Activated T-helper 17 cell treated with anti-CD3 and anti-CD28 coated beads, Interleukin-2, amount 50 U/mL, for 72 hours (primary cell): Measurements from ENCODE around the gene MTHFR. TPM values are rescaled to one million over a fixed set of nuclear protein-coding genes. Genes with fewer than 3 reads are reported as not detected.

Experiments used
- ATAC-seq: fragments of 150-1000 bp; cut with Tn5 transposase; replicated peaks from 2 replicates; pipeline ENCODE4 v1.10.0; 2021; ENCODE audit warnings: mild to moderate bottlenecking, moderate library complexity
- H3K27ac Mint-ChIP-seq: one replicate; pipeline ENCODE4 v1.8.0; 2022; ENCODE audit warnings: mixed read lengths
- H3K27me3 Mint-ChIP-seq: one replicate; pipeline ENCODE4 v1.8.0; 2022; ENCODE audit warnings: mixed read lengths
- H3K36me3 Mint-ChIP-seq: one replicate; pipeline ENCODE4 v1.8.0; 2022; ENCODE audit warnings: low read depth, mild to moderate bottlenecking, mixed read lengths
- H3K4me1 Mint-ChIP-seq: one replicate; pipeline ENCODE4 v1.8.0; 2022; ENCODE audit warnings: mixed read lengths
- H3K4me3 Mint-ChIP-seq: one replicate; pipeline ENCODE4 v1.8.0; 2022; ENCODE audit warnings: mild to moderate bottlenecking, mixed read lengths
- H3K9me3 Mint-ChIP-seq: one replicate; pipeline ENCODE4 v1.8.0; 2022; ENCODE audit warnings: mixed read lengths
- total RNA-seq, 2 donors: library from RNA; stranded (reverse); gene quantifications; one replicate each; pipeline ENCODE4 v1.2.3, GENCODE V29; 2022

Gene MTHFR
- 10 to 100 TPM; 13.3 to 16.2 TPM for total RNA-seq

GRCh38 chr1:11805422-11806306 is at the start of gene MTHFR, which contains the start of gene CLCN6:
TSS of gene MTHFR (minus strand) at chr1:11805964. CDS start at chr1:11803116, 2,848 bp downstream.
TSS of gene CLCN6 (plus strand) at chr1:11806191. CDS start at chr1:11806263, 72 bp downstream.
- Mint-ChIP-seq H3K4me1 (peaks cover 21% of the 10 kb centered on the region), H3K4me3 (peak within 1 kb of the TSS; percentile 90), H3K27ac (peak within 1 kb of the TSS; percentile 92), H3K9me3 (no peaks in the 10 kb centered on the region), H3K27me3 (no peaks in the 10 kb centered on the region), H3K36me3 (peaks cover 66% of the 10 kb centered on the region)
- ATAC-seq: peak; percentile 91

GRCh38 chr1:11855430-11855829 is 49.7 kb upstream of the MTHFR start:
- Mint-ChIP-seq H3K27me3 (peaks cover 39% of the 10 kb centered on the region), H3K36me3 (no peaks in the 10 kb centered on the region), H3K4me1 (no peaks in the 10 kb centered on the region), H3K27ac (no peak overlapping the region), H3K4me3 (no peak overlapping the region), H3K9me3 (no peaks in the 10 kb centered on the region)
- ATAC-seq: peak; percentile 59

- no peak overlapping the region for H3K4me3 Mint-ChIP-seq
- no peaks in the 10 kb centered on the region for H3K36me3 Mint-ChIP-seq
- peaks cover 34% of the 10 kb centered on the region for H3K27me3 Mint-ChIP-seq
- H3K4me1 Mint-ChIP-seq: no peaks in the 10 kb centered on the region
- H3K9me3 Mint-ChIP-seq: no peaks in the 10 kb centered on the region
- no peak overlapping the region for H3K27ac Mint-ChIP-seq
- ATAC-seq: no peak
These were observed 48.8 kb upstream of the MTHFR start for GRCh38 chr1:11854519-11854918.

GRCh38 chr1:11851180-11851579 is 45.4 kb upstream of the MTHFR start:
- H3K27ac Mint-ChIP-seq: no peak overlapping the region
- H3K4me1 Mint-ChIP-seq: no peaks in the 10 kb centered on the region
- H3K9me3 Mint-ChIP-seq: no peaks in the 10 kb centered on the region
- no peak for ATAC-seq
- no peak overlapping the region for H3K4me3 Mint-ChIP-seq
- no peaks in the 10 kb centered on the region for H3K36me3 Mint-ChIP-seq
- peaks cover 23% of the 10 kb centered on the region for H3K27me3 Mint-ChIP-seq

GRCh38 chr1:11850156-11850555 is 44.4 kb upstream of the MTHFR start:
- Mint-ChIP-seq H3K4me3 (no peak overlapping the region), H3K36me3 (no peaks in the 10 kb centered on the region), H3K4me1 (no peaks in the 10 kb centered on the region), H3K27me3 (peaks cover 23% of the 10 kb centered on the region), H3K9me3 (no peaks in the 10 kb centered on the region), H3K27ac (no peak overlapping the region)
- ATAC-seq: no peak

GRCh38 chr1:11848373-11848700 is 42.6 kb upstream of the MTHFR start:
- ATAC-seq: no peak
- H3K27me3 Mint-ChIP-seq: peaks cover 17% of the 10 kb centered on the region

GRCh38 chr1:11847667-11848372 is 42.1 kb upstream of the MTHFR start, which contains the start of gene NPPA:
TSS of gene NPPA (minus strand) at chr1:11847783. CDS start at chr1:11847684, 99 bp downstream.
- Mint-ChIP-seq H3K4me1 (no peaks in the 10 kb centered on the region), H3K27ac (no peak within 1 kb of the TSS), H3K4me3 (no peak within 1 kb of the TSS), H3K9me3 (no peaks in the 10 kb centered on the region), H3K36me3 (peaks cover 19% of the 10 kb centered on the region), H3K27me3 (peaks cover 15% of the 10 kb centered on the region)
- no peak for ATAC-seq

More at GRCh38 chr1:11848373-11848700, 42.6 kb upstream of the MTHFR start:
- no peak overlapping the region for H3K4me3 Mint-ChIP-seq
- H3K9me3 Mint-ChIP-seq: no peaks in the 10 kb centered on the region
- no peaks in the 10 kb centered on the region for H3K4me1 Mint-ChIP-seq
- H3K27ac Mint-ChIP-seq: no peak overlapping the region
- H3K36me3 Mint-ChIP-seq: peaks cover 15% of the 10 kb centered on the region

- H3K4me3 Mint-ChIP-seq: no peak overlapping the region
- ATAC-seq: no peak
- H3K27ac Mint-ChIP-seq: no peak overlapping the region
- H3K9me3 Mint-ChIP-seq: no peaks in the 10 kb centered on the region
- H3K27me3 Mint-ChIP-seq: peaks cover 4% of the 10 kb centered on the region
- H3K36me3 Mint-ChIP-seq: peaks cover 37% of the 10 kb centered on the region
- no peaks in the 10 kb centered on the region for H3K4me1 Mint-ChIP-seq
These were observed 40.0 kb upstream of the MTHFR start for GRCh38 chr1:11845641-11846335.

GRCh38 chr1:11842154-11843041 is 36.6 kb upstream of the MTHFR start:
- H3K36me3 Mint-ChIP-seq: peaks cover 70% of the 10 kb centered on the region
- H3K27ac Mint-ChIP-seq: no peak overlapping the region
- no peaks in the 10 kb centered on the region for H3K4me1 Mint-ChIP-seq
- H3K4me3 Mint-ChIP-seq: no peak overlapping the region
- no peaks in the 10 kb centered on the region for H3K27me3 Mint-ChIP-seq
- no peaks in the 10 kb centered on the region for H3K9me3 Mint-ChIP-seq
- ATAC-seq: no peak

GRCh38 chr1:11841245-11842153 is 35.7 kb upstream of the MTHFR start:
- Mint-ChIP-seq H3K9me3 (no peaks in the 10 kb centered on the region), H3K36me3 (peaks cover 74% of the 10 kb centered on the region), H3K4me1 (no peaks in the 10 kb centered on the region), H3K27ac (no peak overlapping the region), H3K4me3 (no peak overlapping the region), H3K27me3 (no peaks in the 10 kb centered on the region)
- no peak for ATAC-seq

- Mint-ChIP-seq H3K4me1 (no peaks in the 10 kb centered on the region), H3K27ac (no peak overlapping the region), H3K36me3 (peaks cover 88% of the 10 kb centered on the region), H3K4me3 (no peak overlapping the region), H3K9me3 (no peaks in the 10 kb centered on the region), H3K27me3 (no peaks in the 10 kb centered on the region)
- no peak for ATAC-seq
These were observed 34.3 kb upstream of the MTHFR start for GRCh38 chr1:11839727-11840705.
